Activated CD4-positive, CD25-positive, alpha-beta regulatory T cell treated with anti-CD3 and anti-CD28 coated beads, Interleukin-2, amount 50 U/mL, for 72 hours (primary cell): ENCODE data around the gene IL10RB.

ENCODE experiments used
- DNase-seq: peaks from one replicate; pipeline ENCODE4 v3.0.0; 2021

The IL10RB gene

GRCh38 chr21:33339135-33339534 lies 73.0 kb downstream of the IL10RB start:
- no peak for DNase-seq

GRCh38 chr21:33339918-33340317 lies 73.8 kb downstream of the IL10RB start:
- DNase-seq, result no peak

- no peak for DNase-seq
Observed at GRCh38 chr21:33345751-33346238, 79.6 kb downstream of the IL10RB start.
